HepG2 (cell line): ENCODE results near the gene DNAH9. TPM values are rescaled to one million over a fixed set of nuclear protein-coding genes. Genes with fewer than 3 reads are reported as not detected.

Experiments used
- CEBPG ChIP-seq: IDR thresholded peaks from 2 replicates; pipeline ENCODE4 v1.6.1; 2016
- FOXA1 ChIP-seq, 2 experiments: fragments of 450-650 bp in 1 of 2; sonication (generic) in 1 of 2; formaldehyde crosslinking in 1 of 2; IDR thresholded peaks; 2 replicates each; pipeline versions ENCODE4 v1.4.0 to v1.6.1; 2016 to 2020; ENCODE audit warnings: missing genetic modification reagents in 1 of 2
- HMGA1 ChIP-seq: sonication (generic); formaldehyde crosslinking; conservative IDR thresholded peaks from 2 replicates; pipeline ENCODE4 v1.4.0; 2020; ENCODE audit warnings: missing genetic modification reagents
- HNF4G ChIP-seq, 2 experiments: sonication (generic) in 1 of 2; formaldehyde crosslinking in 1 of 2; IDR thresholded peaks; 2 replicates each; pipeline versions ENCODE4 v1.4.0 to v1.6.1; 2011 to 2020; ENCODE audit warnings: borderline replicate concordance in 2 of 2, low read depth in 2 of 2, mild to moderate bottlenecking in 2 of 2, low read length in 1 of 2, missing genetic modification reagents in 1 of 2, moderate library complexity in 1 of 2
- HOXA5 ChIP-seq: sonication (generic); formaldehyde crosslinking; IDR thresholded peaks from 2 replicates; pipeline ENCODE4 v1.4.0; 2020; ENCODE audit warnings: missing genetic modification reagents
- MAFG ChIP-seq: sonication (generic); formaldehyde crosslinking; IDR thresholded peaks from 2 replicates; pipeline ENCODE4 v1.5.1; 2020; ENCODE audit warnings: mild to moderate bottlenecking, missing genetic modification reagents
- MAFK ChIP-seq, 2 experiments: IDR thresholded peaks in 1 of 2; conservative IDR thresholded peaks in 1 of 2; 2 replicates each; pipeline ENCODE4 v1.6.1; 2011; ENCODE audit warnings: improper control_type of control experiment in 2 of 2, low read length in 2 of 2
- SMAD3 ChIP-seq: sonication (generic); formaldehyde crosslinking; IDR thresholded peaks from 2 replicates; pipeline ENCODE4 v1.4.0; 2020; ENCODE audit warnings: missing genetic modification reagents
- TCF7 ChIP-seq: sonication (generic); IDR thresholded peaks from 2 replicates; pipeline ENCODE4 v1.6.1; 2016; ENCODE audit warnings: antibody characterized with exemption, low read depth
- ZFP1 ChIP-seq: IDR thresholded peaks from 2 replicates; pipeline ENCODE4 v1.6.1; 2016
- ZNF407 ChIP-seq: sonication (generic); formaldehyde crosslinking; IDR thresholded peaks from one replicate; pipeline ENCODE4 v1.5.1; 2020; ENCODE audit warnings: mild to moderate bottlenecking, missing genetic modification reagents; ENCODE audit errors: not compliant biosample characterization
- ZNF614 ChIP-seq: IDR thresholded peaks from 2 replicates; pipeline ENCODE4 v1.6.1; 2018; ENCODE audit warnings: missing biosample characterization, missing genetic modification reagents, inconsistent platforms, borderline replicate concordance
- polyA plus RNA-seq, 8 experiments: library from polyadenylated mRNA; depleted of rRNA in 3 of 8; stranded (reverse) in 7 of 8; unstranded in 1 of 8; fragments of >200 nt; fragmentation: Illumina TruSeq in 4 of 8; extraction: Trizol in 4 of 8; gene quantifications; 2 replicates each; pipeline versions ENCODE4 v1.2.1 to v1.2.3, GENCODE V29; 2011 to 2016; ENCODE audit warnings: low read depth in 4 of 8, missing spikeins in 1 of 8, mixed read lengths in 1 of 8; ENCODE audit not compliant: insufficient read depth in 1 of 8
- total RNA-seq, 5 experiments: library from RNA; depleted of rRNA; stranded (reverse); fragments of >200 nt; fragmentation: Illumina TruSeq; extraction: Trizol; gene quantifications; 2 replicates each; pipeline ENCODE4 v1.2.3, GENCODE V29; 2016; ENCODE audit warnings: low read depth in 1 of 5

Gene DNAH9
- total and polyA plus RNA-seq, 2 of the 13 experiments (the other 11 are each of a cell fraction or from before 2014, with no cell fraction given): not detected

- TF ChIP-seq ZNF614 (CRISPR knock-in tag) (no peak), MAFK (conservative IDR thresholded peaks at IDR 0.05 in 1 of 2, IDR thresholded peaks at IDR 0.05 in 1 of 2; ENCODE audit: low read length in 2 of 2) (0 out of 4 replicates have a peak, but pooled peaks of 1 of the 2 experiments have one; percentile 20), CEBPG (CRISPR knock-in tag) (peak; percentile 16; the same call in 1 of the 2 replicates), FOXA1 (IDR thresholded peaks at IDR 0.05) (no peak), FOXA1 (CRISPR knock-in tag; IDR thresholded peaks at IDR 0.05) (peak; percentile 43; the same call in 1 of the 2 replicates), ZFP1 (CRISPR knock-in tag) (no peak), HMGA1 (CRISPR knock-in tag) (no peak), ZNF407 (CRISPR knock-in tag) (no peak), SMAD3 (CRISPR knock-in tag) (0 out of 2 replicates have a peak, but pooled peaks have one; percentile 36), TCF7 (peak; percentile 45; the same call in 1 of the 2 replicates), HNF4G (IDR thresholded peaks at IDR 0.05; ENCODE audit: borderline replicate concordance, low read depth, low read length) (peak; percentile 28; the same call in 1 of the 2 replicates), HNF4G (CRISPR knock-in tag; IDR thresholded peaks at IDR 0.05; ENCODE audit: borderline replicate concordance, low read depth) (no peak), MAFG (CRISPR knock-in tag) (no peak), HOXA5 (CRISPR knock-in tag) (no peak)
- TF ChIP-seq, all 625 proteins: peak for 31
Observed at GRCh38 chr17:11986179-11986941, 388.1 kb downstream of the DNAH9 start (continued).
